ENCODE results near the gene ZEB2. TPM values are rescaled to one million over a fixed set of nuclear protein-coding genes. Genes with fewer than 3 reads are reported as not detected.

ZEB2 gene
- total RNA-seq, 1 donor from 2014 or later, result 15.2 TPM

GRCh38 chr2:144446136-144446535 is 73.8 kb downstream of the ZEB2 start:
- peaks cover 3% of the 10 kb centered on the region for H3K4me1 Mint-ChIP-seq
- no peaks in the 10 kb centered on the region for H3K9me3 Mint-ChIP-seq
- no peak overlapping the region for H3K4me3 Mint-ChIP-seq
- H3K27me3 Mint-ChIP-seq, result no peaks in the 10 kb centered on the region
- DNase-seq, result no peak
- no peak overlapping the region for H3K27ac Mint-ChIP-seq
- intact Hi-C loops (cut with micrococcal nuclease), result no loop called here
- H3K36me3 Mint-ChIP-seq (ENCODE audit: low read depth), result no peaks in the 10 kb centered on the region

GRCh38 chr2:144445196-144445595 is 74.7 kb downstream of the ZEB2 start:
- no peak overlapping the region for H3K4me3 Mint-ChIP-seq
- peaks cover 3% of the 10 kb centered on the region for H3K4me1 Mint-ChIP-seq
- intact Hi-C loops (cut with micrococcal nuclease), result no loop called here
- H3K27me3 Mint-ChIP-seq, result no peaks in the 10 kb centered on the region
- H3K36me3 Mint-ChIP-seq (ENCODE audit: low read depth), result no peaks in the 10 kb centered on the region
- H3K27ac Mint-ChIP-seq, result no peak overlapping the region
- no peaks in the 10 kb centered on the region for H3K9me3 Mint-ChIP-seq
- DNase-seq, result no peak

GRCh38 chr2:144443837-144444817 is 75.8 kb downstream of the ZEB2 start:
- H3K27ac Mint-ChIP-seq, result no peak overlapping the region
- no peaks in the 10 kb centered on the region for H3K27me3 Mint-ChIP-seq
- DNase-seq, result no peak
- peaks cover 2% of the 10 kb centered on the region for H3K4me1 Mint-ChIP-seq
- no peak overlapping the region for H3K4me3 Mint-ChIP-seq
- no peaks in the 10 kb centered on the region for H3K36me3 Mint-ChIP-seq (ENCODE audit: low read depth)
- intact Hi-C loops (cut with micrococcal nuclease), result no loop called here
- H3K9me3 Mint-ChIP-seq, result no peaks in the 10 kb centered on the region

GRCh38 chr2:144441711-144442141 is 78.2 kb downstream of the ZEB2 start:
- intact Hi-C loops (cut with micrococcal nuclease), result no loop called here
- no peaks in the 10 kb centered on the region for H3K36me3 Mint-ChIP-seq (ENCODE audit: low read depth)
- no peaks in the 10 kb centered on the region for H3K27me3 Mint-ChIP-seq
- no peak overlapping the region for H3K4me3 Mint-ChIP-seq
- no peaks in the 10 kb centered on the region for H3K4me1 Mint-ChIP-seq
- H3K9me3 Mint-ChIP-seq, result no peaks in the 10 kb centered on the region
- DNase-seq, result no peak
- no peak overlapping the region for H3K27ac Mint-ChIP-seq

GRCh38 chr2:144439993-144440392 is 79.9 kb downstream of the ZEB2 start:
- no peak for DNase-seq
- Mint-ChIP-seq H3K36me3 (ENCODE audit: low read depth) (peaks cover under 1% of the 10 kb centered on the region), H3K27ac (no peak overlapping the region), H3K4me3 (no peak overlapping the region), H3K4me1 (no peaks in the 10 kb centered on the region), H3K27me3 (no peaks in the 10 kb centered on the region), H3K9me3 (peaks cover 3% of the 10 kb centered on the region)
- intact Hi-C loops (cut with micrococcal nuclease), result no loop called here

- no peaks in the 10 kb centered on the region for H3K4me1 Mint-ChIP-seq
- no peak for DNase-seq
- intact Hi-C loops (cut with micrococcal nuclease), result no loop called here
- H3K27ac Mint-ChIP-seq, result no peak overlapping the region
- H3K4me3 Mint-ChIP-seq, result no peak overlapping the region
- H3K36me3 Mint-ChIP-seq (ENCODE audit: low read depth), result peaks cover 3% of the 10 kb centered on the region
- H3K27me3 Mint-ChIP-seq, result no peaks in the 10 kb centered on the region
- H3K9me3 Mint-ChIP-seq, result peaks cover 6% of the 10 kb centered on the region
These were observed 80.9 kb downstream of the ZEB2 start for GRCh38 chr2:144438801-144439631.

- intact Hi-C loops (cut with micrococcal nuclease), result no loop called here
- Mint-ChIP-seq H3K36me3 (ENCODE audit: low read depth) (peaks cover 3% of the 10 kb centered on the region), H3K27ac (no peak overlapping the region), H3K4me1 (no peaks in the 10 kb centered on the region), H3K4me3 (no peak overlapping the region), H3K27me3 (no peaks in the 10 kb centered on the region), H3K9me3 (peaks cover 6% of the 10 kb centered on the region)
- DNase-seq, result no peak
These were observed 82.3 kb downstream of the ZEB2 start for GRCh38 chr2:144437636-144438035.

- no peak overlapping the region for H3K27ac Mint-ChIP-seq
- H3K4me1 Mint-ChIP-seq, result no peaks in the 10 kb centered on the region
- intact Hi-C loops (cut with micrococcal nuclease), result no loop called here
- H3K36me3 Mint-ChIP-seq (ENCODE audit: low read depth), result peaks cover 3% of the 10 kb centered on the region
- peaks cover 6% of the 10 kb centered on the region for H3K9me3 Mint-ChIP-seq
- DNase-seq, result no peak
- H3K27me3 Mint-ChIP-seq, result no peaks in the 10 kb centered on the region
- no peak overlapping the region for H3K4me3 Mint-ChIP-seq
These were observed 85.3 kb downstream of the ZEB2 start for GRCh38 chr2:144434425-144435222.

- no peak overlapping the region for H3K4me3 Mint-ChIP-seq
- peaks cover 6% of the 10 kb centered on the region for H3K9me3 Mint-ChIP-seq
- H3K27me3 Mint-ChIP-seq, result no peaks in the 10 kb centered on the region
- no peak overlapping the region for H3K27ac Mint-ChIP-seq
- DNase-seq, result no peak
- H3K4me1 Mint-ChIP-seq, result no peaks in the 10 kb centered on the region
- H3K36me3 Mint-ChIP-seq (ENCODE audit: low read depth), result peaks cover 7% of the 10 kb centered on the region
- intact Hi-C loops (cut with micrococcal nuclease), result no loop called here
These were observed 87.0 kb downstream of the ZEB2 start for GRCh38 chr2:144432921-144433320.

GRCh38 chr2:144431998-144432397 is 87.9 kb downstream of the ZEB2 start:
- intact Hi-C loops (cut with micrococcal nuclease), result no loop called here
- Mint-ChIP-seq H3K27me3 (no peaks in the 10 kb centered on the region), H3K9me3 (peaks cover 6% of the 10 kb centered on the region), H3K4me3 (no peak overlapping the region), H3K36me3 (ENCODE audit: low read depth) (peaks cover 7% of the 10 kb centered on the region), H3K4me1 (no peaks in the 10 kb centered on the region), H3K27ac (no peak overlapping the region)
- no peak for DNase-seq

- H3K4me3 Mint-ChIP-seq, result no peak overlapping the region
- no peak overlapping the region for H3K27ac Mint-ChIP-seq
- intact Hi-C loops (cut with micrococcal nuclease), result no loop called here
- DNase-seq, result no peak
- peaks cover 7% of the 10 kb centered on the region for H3K36me3 Mint-ChIP-seq (ENCODE audit: low read depth)
- peaks cover 6% of the 10 kb centered on the region for H3K9me3 Mint-ChIP-seq
- no peaks in the 10 kb centered on the region for H3K4me1 Mint-ChIP-seq
- H3K27me3 Mint-ChIP-seq, result no peaks in the 10 kb centered on the region
These were observed 88.5 kb downstream of the ZEB2 start for GRCh38 chr2:144431392-144431783.

GRCh38 chr2:144430722-144431391 is 89.1 kb downstream of the ZEB2 start:
- Mint-ChIP-seq H3K36me3 (ENCODE audit: low read depth) (peaks cover 7% of the 10 kb centered on the region), H3K27me3 (no peaks in the 10 kb centered on the region), H3K27ac (no peak overlapping the region), H3K9me3 (peaks cover 6% of the 10 kb centered on the region), H3K4me1 (no peaks in the 10 kb centered on the region), H3K4me3 (no peak overlapping the region)
- DNase-seq, result no peak
- intact Hi-C loops (cut with micrococcal nuclease), result no loop called here
